ENCODE measurements around the gene RDH14. TPM values are rescaled to one million over a fixed set of nuclear protein-coding genes. Genes with fewer than 3 reads are reported as not detected.

Gene RDH14
- total RNA-seq, 1 experiment from 2014 or later: 19.0 TPM

DNA sequence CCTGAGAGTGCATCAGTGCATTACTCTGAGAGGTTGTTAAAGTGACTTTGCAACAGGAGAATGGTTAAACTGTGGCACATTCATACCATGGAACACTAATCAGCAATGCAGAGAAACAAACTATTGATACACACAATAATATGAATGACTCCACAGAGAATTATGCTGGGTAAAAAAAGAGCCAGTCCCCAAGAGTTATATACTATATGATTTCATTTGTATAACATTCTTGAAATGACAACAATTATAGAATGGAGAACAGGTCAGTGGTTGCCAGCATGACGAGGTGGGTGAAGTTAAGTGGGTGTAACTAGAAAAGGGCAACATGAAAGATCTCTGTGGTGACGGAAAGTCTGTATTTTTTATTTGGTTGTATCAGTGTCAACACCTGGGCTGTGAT is 31.9 kb upstream of the RDH14 start:
- intact Hi-C loops (cut with micrococcal nuclease; ENCODE audit: unreplicated experiment): no loop called here
- H3K36me3 ChIP-seq (ENCODE audit: insufficient read depth, low read length, poor library complexity, severe bottlenecking): no peaks in the 10 kb centered on the region
- ChIA-PET CTCF (no interaction called here), POLR2A (ENCODE audit: low non-redundant PET) (no interaction called here)
- no peaks in the 10 kb centered on the region for H3K27me3 ChIP-seq (replicated peaks; ENCODE audit: insufficient read depth, low read depth, low read length, poor library complexity)
- no peak overlapping the region for H3K27ac ChIP-seq (ENCODE audit: low read depth, low read length, poor library complexity, severe bottlenecking)
- no peaks in the 10 kb centered on the region for H3K9me3 ChIP-seq (ENCODE audit: low read depth, low read length, poor library complexity, severe bottlenecking)
- no TSS peak for BruUV-seq (replicated peaks)
- peaks cover 10% of the 10 kb centered on the region for H3K4me1 ChIP-seq (ENCODE audit: insufficient read depth, low read length, poor library complexity, severe bottlenecking)
- no peak for TF ChIP-seq CTCF (conservative IDR thresholded peaks at IDR 0.05; ENCODE audit: low read depth, low read length)
- no peak for TF ChIP-seq EZH2 (IDR thresholded peaks at IDR 0.05; ENCODE audit: borderline replicate concordance, low read depth, low read length, poor library complexity, severe bottlenecking)
- H3K4me3 ChIP-seq (ENCODE audit: low read depth, low read length, poor library complexity, severe bottlenecking): no peak overlapping the region
- DNase-seq (ENCODE audit: low spot score): no peak

DNA sequence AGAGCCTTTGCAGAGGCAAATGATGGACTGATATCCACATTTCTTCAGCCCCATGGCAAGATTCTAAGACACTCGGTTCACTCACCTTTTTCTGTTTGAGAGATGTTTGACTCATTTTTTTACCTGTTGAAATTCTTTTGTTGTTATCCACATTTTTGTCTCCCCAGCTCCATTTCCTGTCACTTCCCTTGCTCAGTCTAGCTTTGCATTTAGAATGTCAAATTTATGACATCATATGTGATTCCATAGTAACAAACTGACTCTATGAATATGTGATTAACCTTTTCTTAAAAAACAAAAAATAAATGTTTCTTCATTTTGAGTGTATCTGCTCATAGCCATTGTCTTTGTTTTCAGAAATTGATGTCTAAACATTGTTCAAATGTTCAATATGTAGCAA is 28.9 kb upstream of the RDH14 start, which contains the start of gene NT5C1B:
TSS of gene NT5C1B (minus strand) at position 216 of the 400 bp plus-strand sequence. CDS start at position 115, 101 bp downstream.
- Histone ChIP-seq H3K4me1 (ENCODE audit: insufficient read depth, low read length, poor library complexity, severe bottlenecking) (peaks cover 10% of the 10 kb centered on the region), H3K27me3 (replicated peaks; ENCODE audit: insufficient read depth, low read depth, low read length, poor library complexity) (no peaks in the 10 kb centered on the region), H3K36me3 (ENCODE audit: insufficient read depth, low read length, poor library complexity, severe bottlenecking) (no peaks in the 10 kb centered on the region), H3K4me3 (ENCODE audit: low read depth, low read length, poor library complexity, severe bottlenecking) (no peak within 1 kb of the TSS), H3K27ac (ENCODE audit: low read depth, low read length, poor library complexity, severe bottlenecking) (no peak within 1 kb of the TSS), H3K9me3 (ENCODE audit: low read depth, low read length, poor library complexity, severe bottlenecking) (no peaks in the 10 kb centered on the region)
- no peak for DNase-seq (ENCODE audit: low spot score)
- ChIA-PET CTCF (no interaction called here), POLR2A (ENCODE audit: low non-redundant PET) (no interaction called here)
- intact Hi-C loops (cut with micrococcal nuclease; ENCODE audit: unreplicated experiment): no loop called here
- BruUV-seq (replicated peaks): no TSS peak
- TF ChIP-seq EZH2 (IDR thresholded peaks at IDR 0.05; ENCODE audit: borderline replicate concordance, low read depth, low read length, poor library complexity, severe bottlenecking): no peak
- TF ChIP-seq CTCF (conservative IDR thresholded peaks at IDR 0.05; ENCODE audit: low read depth, low read length): no peak

DNA sequence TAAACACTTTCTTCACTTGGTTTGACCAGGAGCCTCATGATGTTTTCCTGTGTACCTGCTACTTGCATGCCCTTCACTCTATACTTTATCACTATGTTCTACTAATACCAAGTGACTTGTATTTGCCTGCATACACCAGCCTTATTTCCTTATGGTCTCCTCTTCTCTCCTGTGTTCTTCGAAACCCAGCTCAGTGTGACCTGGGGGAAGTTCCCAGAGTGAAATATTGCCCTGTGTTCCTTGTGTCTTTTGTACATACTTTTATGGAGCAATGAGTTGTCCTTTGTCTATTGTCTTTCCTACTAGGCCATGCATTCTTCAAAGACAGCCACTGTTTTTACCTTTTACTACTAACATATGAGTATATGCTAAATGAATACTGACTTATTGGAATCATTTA is 28.3 kb upstream of the RDH14 start:
- H3K4me1 ChIP-seq (ENCODE audit: insufficient read depth, low read length, poor library complexity, severe bottlenecking): peaks cover 10% of the 10 kb centered on the region
- H3K9me3 ChIP-seq (ENCODE audit: low read depth, low read length, poor library complexity, severe bottlenecking): no peaks in the 10 kb centered on the region
- ChIA-PET POLR2A (ENCODE audit: low non-redundant PET) (no interaction called here), CTCF (no interaction called here)
- no peak overlapping the region for H3K27ac ChIP-seq (ENCODE audit: low read depth, low read length, poor library complexity, severe bottlenecking)
- no peak for DNase-seq (ENCODE audit: low spot score)
- no peaks in the 10 kb centered on the region for H3K36me3 ChIP-seq (ENCODE audit: insufficient read depth, low read length, poor library complexity, severe bottlenecking)
- H3K4me3 ChIP-seq (ENCODE audit: low read depth, low read length, poor library complexity, severe bottlenecking): no peak overlapping the region
- no peak for TF ChIP-seq CTCF (conservative IDR thresholded peaks at IDR 0.05; ENCODE audit: low read depth, low read length)
- no peak for TF ChIP-seq EZH2 (IDR thresholded peaks at IDR 0.05; ENCODE audit: borderline replicate concordance, low read depth, low read length, poor library complexity, severe bottlenecking)
- H3K27me3 ChIP-seq (replicated peaks; ENCODE audit: insufficient read depth, low read depth, low read length, poor library complexity): no peaks in the 10 kb centered on the region
- intact Hi-C loops (cut with micrococcal nuclease; ENCODE audit: unreplicated experiment): no loop called here
- no TSS peak for BruUV-seq (replicated peaks)
